Femur (tissue), 1 donor: ENCODE data around the gene RCOR3.

Source experiments
- DNase-seq: peaks from one replicate; pipeline ENCODE4 v3.0.0-alpha.2; 2017

Gene RCOR3

GRCh38 chr1:211326140-211326527 is 67.0 kb downstream of the RCOR3 start:
- DNase-seq, result no peak

GRCh38 chr1:211326528-211327345 is 67.6 kb downstream of the RCOR3 start, which contains the start of gene TRAF5:
Gene TRAF5, plus strand, starts transcription at chr1:211326833. Its CDS starts 26,407 bp downstream, at chr1:211353240.
- peak; percentile 79 for DNase-seq

GRCh38 chr1:211327346-211327921 is 68.3 kb downstream of the RCOR3 start:
- peak; percentile 54 for DNase-seq

GRCh38 chr1:211328084-211328694 is 69.0 kb downstream of the RCOR3 start:
- DNase-seq, result no peak

GRCh38 chr1:211328866-211329475 is 69.8 kb downstream of the RCOR3 start:
- DNase-seq, result no peak

- DNase-seq, result no peak
Observed at GRCh38 chr1:211329764-211330201, 70.6 kb downstream of the RCOR3 start.

GRCh38 chr1:211330282-211330936 is 71.2 kb downstream of the RCOR3 start:
- DNase-seq, result no peak

- no peak for DNase-seq
Observed at GRCh38 chr1:211331011-211331709, 72.0 kb downstream of the RCOR3 start.

- no peak for DNase-seq
Observed at GRCh38 chr1:211332036-211332616, 73.0 kb downstream of the RCOR3 start.

- no peak for DNase-seq
Observed at GRCh38 chr1:211332830-211333229, 73.7 kb downstream of the RCOR3 start.

- DNase-seq, result no peak
Observed at GRCh38 chr1:211333906-211334305, 74.7 kb downstream of the RCOR3 start.

- DNase-seq, result no peak
Observed at GRCh38 chr1:211334986-211335385, 75.8 kb downstream of the RCOR3 start.

GRCh38 chr1:211335522-211336157 is 76.5 kb downstream of the RCOR3 start:
- no peak for DNase-seq

GRCh38 chr1:211336161-211336560 is 77.0 kb downstream of the RCOR3 start:
- no peak for DNase-seq

GRCh38 chr1:211336775-211337174 is 77.6 kb downstream of the RCOR3 start:
- DNase-seq, result no peak

GRCh38 chr1:211337430-211338223 is 78.5 kb downstream of the RCOR3 start:
- DNase-seq, result no peak

GRCh38 chr1:211338224-211338620 is 79.1 kb downstream of the RCOR3 start:
- no peak for DNase-seq

- DNase-seq, result peak; percentile 28
Observed at GRCh38 chr1:211339631-211340041, 80.5 kb downstream of the RCOR3 start.

GRCh38 chr1:211340622-211341507 is 81.7 kb downstream of the RCOR3 start:
- DNase-seq, result no peak
